H1 (cell line): ENCODE data around the gene LSM2. TPM values are rescaled to one million over a fixed set of nuclear protein-coding genes. Genes with fewer than 3 reads are reported as not detected.

Experiments
- CEBPB ChIP-seq: IDR thresholded peaks from 2 replicates; pipeline ENCODE4 v1.6.1; 2012; ENCODE audit warnings: low read depth, low read length
- EGR1 ChIP-seq: IDR thresholded peaks from 2 replicates; pipeline ENCODE4 v1.6.1; 2011; ENCODE audit warnings: low read depth, low read length, borderline replicate concordance
- HDAC6 ChIP-seq: IDR thresholded peaks from one replicate; pipeline ENCODE4 v1.7.1; 2012; ENCODE audit warnings: low read depth, mild to moderate bottlenecking, inconsistent platforms, low read length, moderate library complexity
- polyA plus RNA-seq, 7 experiments: library from polyadenylated mRNA; depleted of rRNA in 3 of 7; stranded (reverse) in 5 of 7; unstranded in 2 of 7; fragments of >200 nt in 5 of 7; fragments of 200-250 nt in 2 of 7; gene quantifications; 1 replicate in 5 of 7; 2 replicates in 1 of 7; 4 replicates in 1 of 7; pipeline versions ENCODE4 v1.2.1 to v1.2.3, GENCODE V29; 2011 to 2013; ENCODE audit warnings: missing spikeins in 2 of 7, mixed read lengths in 2 of 7
- total RNA-seq: library from RNA; stranded (reverse); fragmentation: NEBNext Ultra II Directional; extraction: Animal tissue kit (Norgen Biotek cat#: 25700); gene quantifications from 2 replicates; pipeline ENCODE4 v1.2.1, GENCODE V29; 2021
- TF ChIP-seq, protein P1 (sequence below): fragments of 300-600 bp; sonication (generic); IDR thresholded peaks from 2 replicates; pipeline ENCODE4 v1.7.1; 2012; ENCODE audit warnings: low read length, moderate library complexity, mild to moderate bottlenecking, inconsistent platforms; ENCODE audit not compliant: insufficient replicate concordance

Gene LSM2
- total and polyA plus RNA-seq, 2 of the 8 experiments (the other 6 are each of a cell fraction or from before 2014, with no cell fraction given): 127 to 168 TPM

DNA sequence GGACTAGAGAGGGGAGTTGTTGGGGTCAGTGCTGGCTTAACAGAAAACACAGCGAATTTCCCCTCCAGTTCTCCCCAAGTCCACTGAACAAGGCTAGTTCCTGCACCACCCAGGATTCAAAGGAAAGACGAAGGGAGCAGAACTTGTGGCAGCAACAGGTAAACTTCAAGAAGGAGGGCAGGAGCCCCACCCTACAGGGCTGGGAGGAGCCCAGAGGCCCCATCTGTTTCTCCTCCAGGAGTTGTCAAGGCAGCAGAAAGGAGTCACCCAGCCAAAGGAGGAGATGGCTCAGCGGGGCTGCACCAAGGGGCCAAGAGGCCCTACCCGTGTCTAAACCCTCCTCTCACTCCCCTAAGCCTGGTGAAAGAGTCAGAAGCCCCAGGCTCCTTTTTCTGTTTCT lies 42.6 kb downstream of the LSM2 start (continued):
- TF ChIP-seq, protein P1, sequence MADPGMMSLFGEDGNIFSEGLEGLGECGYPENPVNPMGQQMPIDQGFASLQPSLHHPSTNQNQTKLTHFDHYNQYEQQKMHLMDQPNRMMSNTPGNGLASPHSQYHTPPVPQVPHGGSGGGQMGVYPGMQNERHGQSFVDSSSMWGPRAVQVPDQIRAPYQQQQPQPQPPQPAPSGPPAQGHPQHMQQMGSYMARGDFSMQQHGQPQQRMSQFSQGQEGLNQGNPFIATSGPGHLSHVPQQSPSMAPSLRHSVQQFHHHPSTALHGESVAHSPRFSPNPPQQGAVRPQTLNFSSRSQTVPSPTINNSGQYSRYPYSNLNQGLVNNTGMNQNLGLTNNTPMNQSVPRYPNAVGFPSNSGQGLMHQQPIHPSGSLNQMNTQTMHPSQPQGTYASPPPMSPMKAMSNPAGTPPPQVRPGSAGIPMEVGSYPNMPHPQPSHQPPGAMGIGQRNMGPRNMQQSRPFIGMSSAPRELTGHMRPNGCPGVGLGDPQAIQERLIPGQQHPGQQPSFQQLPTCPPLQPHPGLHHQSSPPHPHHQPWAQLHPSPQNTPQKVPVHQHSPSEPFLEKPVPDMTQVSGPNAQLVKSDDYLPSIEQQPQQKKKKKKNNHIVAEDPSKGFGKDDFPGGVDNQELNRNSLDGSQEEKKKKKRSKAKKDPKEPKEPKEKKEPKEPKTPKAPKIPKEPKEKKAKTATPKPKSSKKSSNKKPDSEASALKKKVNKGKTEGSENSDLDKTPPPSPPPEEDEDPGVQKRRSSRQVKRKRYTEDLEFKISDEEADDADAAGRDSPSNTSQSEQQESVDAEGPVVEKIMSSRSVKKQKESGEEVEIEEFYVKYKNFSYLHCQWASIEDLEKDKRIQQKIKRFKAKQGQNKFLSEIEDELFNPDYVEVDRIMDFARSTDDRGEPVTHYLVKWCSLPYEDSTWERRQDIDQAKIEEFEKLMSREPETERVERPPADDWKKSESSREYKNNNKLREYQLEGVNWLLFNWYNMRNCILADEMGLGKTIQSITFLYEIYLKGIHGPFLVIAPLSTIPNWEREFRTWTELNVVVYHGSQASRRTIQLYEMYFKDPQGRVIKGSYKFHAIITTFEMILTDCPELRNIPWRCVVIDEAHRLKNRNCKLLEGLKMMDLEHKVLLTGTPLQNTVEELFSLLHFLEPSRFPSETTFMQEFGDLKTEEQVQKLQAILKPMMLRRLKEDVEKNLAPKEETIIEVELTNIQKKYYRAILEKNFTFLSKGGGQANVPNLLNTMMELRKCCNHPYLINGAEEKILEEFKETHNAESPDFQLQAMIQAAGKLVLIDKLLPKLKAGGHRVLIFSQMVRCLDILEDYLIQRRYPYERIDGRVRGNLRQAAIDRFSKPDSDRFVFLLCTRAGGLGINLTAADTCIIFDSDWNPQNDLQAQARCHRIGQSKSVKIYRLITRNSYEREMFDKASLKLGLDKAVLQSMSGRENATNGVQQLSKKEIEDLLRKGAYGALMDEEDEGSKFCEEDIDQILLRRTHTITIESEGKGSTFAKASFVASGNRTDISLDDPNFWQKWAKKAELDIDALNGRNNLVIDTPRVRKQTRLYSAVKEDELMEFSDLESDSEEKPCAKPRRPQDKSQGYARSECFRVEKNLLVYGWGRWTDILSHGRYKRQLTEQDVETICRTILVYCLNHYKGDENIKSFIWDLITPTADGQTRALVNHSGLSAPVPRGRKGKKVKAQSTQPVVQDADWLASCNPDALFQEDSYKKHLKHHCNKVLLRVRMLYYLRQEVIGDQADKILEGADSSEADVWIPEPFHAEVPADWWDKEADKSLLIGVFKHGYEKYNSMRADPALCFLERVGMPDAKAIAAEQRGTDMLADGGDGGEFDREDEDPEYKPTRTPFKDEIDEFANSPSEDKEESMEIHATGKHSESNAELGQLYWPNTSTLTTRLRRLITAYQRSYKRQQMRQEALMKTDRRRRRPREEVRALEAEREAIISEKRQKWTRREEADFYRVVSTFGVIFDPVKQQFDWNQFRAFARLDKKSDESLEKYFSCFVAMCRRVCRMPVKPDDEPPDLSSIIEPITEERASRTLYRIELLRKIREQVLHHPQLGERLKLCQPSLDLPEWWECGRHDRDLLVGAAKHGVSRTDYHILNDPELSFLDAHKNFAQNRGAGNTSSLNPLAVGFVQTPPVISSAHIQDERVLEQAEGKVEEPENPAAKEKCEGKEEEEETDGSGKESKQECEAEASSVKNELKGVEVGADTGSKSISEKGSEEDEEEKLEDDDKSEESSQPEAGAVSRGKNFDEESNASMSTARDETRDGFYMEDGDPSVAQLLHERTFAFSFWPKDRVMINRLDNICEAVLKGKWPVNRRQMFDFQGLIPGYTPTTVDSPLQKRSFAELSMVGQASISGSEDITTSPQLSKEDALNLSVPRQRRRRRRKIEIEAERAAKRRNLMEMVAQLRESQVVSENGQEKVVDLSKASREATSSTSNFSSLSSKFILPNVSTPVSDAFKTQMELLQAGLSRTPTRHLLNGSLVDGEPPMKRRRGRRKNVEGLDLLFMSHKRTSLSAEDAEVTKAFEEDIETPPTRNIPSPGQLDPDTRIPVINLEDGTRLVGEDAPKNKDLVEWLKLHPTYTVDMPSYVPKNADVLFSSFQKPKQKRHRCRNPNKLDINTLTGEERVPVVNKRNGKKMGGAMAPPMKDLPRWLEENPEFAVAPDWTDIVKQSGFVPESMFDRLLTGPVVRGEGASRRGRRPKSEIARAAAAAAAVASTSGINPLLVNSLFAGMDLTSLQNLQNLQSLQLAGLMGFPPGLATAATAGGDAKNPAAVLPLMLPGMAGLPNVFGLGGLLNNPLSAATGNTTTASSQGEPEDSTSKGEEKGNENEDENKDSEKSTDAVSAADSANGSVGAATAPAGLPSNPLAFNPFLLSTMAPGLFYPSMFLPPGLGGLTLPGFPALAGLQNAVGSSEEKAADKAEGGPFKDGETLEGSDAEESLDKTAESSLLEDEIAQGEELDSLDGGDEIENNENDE: no peak
- no peak for TF ChIP-seq EGR1
- TF ChIP-seq CEBPB: no peak
- no peak for TF ChIP-seq HDAC6
